Endothelial cell of umbilical vein (primary cell): ENCODE data around the gene TANGO6. TPM values are rescaled to one million over a fixed set of nuclear protein-coding genes. Genes with fewer than 3 reads are reported as not detected.

Source experiments
- BruUV-seq: library from RNA; stranded (reverse); fragments of 400-500 nt; replicated peaks from 2 replicates; lab custom pipeline; 2021; lab: Mats Ljungman, UMichigan
- CTCF ChIA-PET: fragments of 300-600, 350-600 bp; sonication (Branson Sonifier 250); formaldehyde crosslinking; loops from one replicate; lab custom pipeline; 2021; ENCODE audit warnings: antibody characterized with exemption, inconsistent platforms; lab: Charles Lee
- POLR2A ChIA-PET: fragments of 300-600, 350-600 bp; sonication (Branson Sonifier 250); formaldehyde crosslinking; loops from one replicate; lab custom pipeline; 2021; ENCODE audit warnings: antibody characterized with exemption, inconsistent platforms; lab: Charles Lee
- DNase-seq: peaks from one replicate; pipeline ENCODE4 v3.0.0-alpha.2; 2011; ENCODE audit warnings: low read depth, low spot score
- FAIRE-seq: peaks from 2 replicates; lab custom pipeline; 2011; peaks lifted over from hg19 to GRCh38; lab: Jason Lieb, UNC
- H2AFZ ChIP-seq: 2 replicates; pipeline ENCODE4 v1.6.0; 2012; ENCODE audit warnings: low read depth, low read length, control low read depth, inconsistent platforms
- H3K27ac ChIP-seq: 2 replicates; pipeline ENCODE4 v1.5.1; 2011; ENCODE audit warnings: low read depth, mild to moderate bottlenecking, control low read depth, low read length, moderate library complexity; ENCODE audit not compliant: insufficient read depth
- H3K27me3 ChIP-seq, 2 experiments: 2 replicates each; pipeline versions ENCODE4 v1.6.0 to v1.6.1; 2011; ENCODE audit warnings: low read length in 2 of 2, mixed read lengths in 1 of 2; ENCODE audit not compliant: control insufficient read depth in 2 of 2, insufficient read depth in 2 of 2
- H3K36me3 ChIP-seq, 2 experiments: 2 replicates in 1 of 2; 3 replicates in 1 of 2; pipeline ENCODE4 v1.5.1; 2011; ENCODE audit warnings: low read length in 2 of 2, mild to moderate bottlenecking in 1 of 2, moderate library complexity in 1 of 2; ENCODE audit not compliant: control insufficient read depth in 2 of 2, insufficient read depth in 2 of 2; ENCODE audit errors: extremely low read depth in 1 of 2
- H3K4me1 ChIP-seq: 3 replicates; pipeline ENCODE4 v1.5.1; 2011; ENCODE audit warnings: mild to moderate bottlenecking, low read length; ENCODE audit not compliant: control insufficient read depth, insufficient read depth; ENCODE audit errors: extremely low read depth
- H3K4me2 ChIP-seq: 2 replicates; pipeline ENCODE4 v1.6.1; 2011; ENCODE audit warnings: low read length, control low read depth, mixed read lengths; ENCODE audit not compliant: insufficient read depth
- H3K4me3 ChIP-seq, 3 experiments: fragments of 200-600 bp in 1 of 3; sonication (generic), shearing (Covaris generic) in 1 of 3; replicated peaks in 1 of 3; 2 replicates each; pipeline ENCODE4 v1.5.1; 2011 to 2016; ENCODE audit warnings: control low read depth in 3 of 3, low read length in 3 of 3, mild to moderate bottlenecking in 2 of 3, inconsistent platforms in 1 of 3, low read depth in 1 of 3, moderate library complexity in 1 of 3; ENCODE audit not compliant: insufficient read depth in 1 of 3
- H3K79me2 ChIP-seq: 2 replicates; pipeline ENCODE4 v1.6.0; 2012; ENCODE audit warnings: low read length, inconsistent platforms; ENCODE audit not compliant: control insufficient read depth, insufficient read depth
- H3K9ac ChIP-seq: replicated peaks from 2 replicates; pipeline ENCODE3; 2011; ENCODE audit warnings: low read length, control low read depth; ENCODE audit not compliant: insufficient read depth; ENCODE audit errors: extremely low read depth
- H3K9me1 ChIP-seq: replicated peaks from 3 replicates; pipeline ENCODE4 v1.6.0; 2011; ENCODE audit warnings: mild to moderate bottlenecking, low read length; ENCODE audit not compliant: control insufficient read depth, insufficient read depth; ENCODE audit errors: extremely low read depth
- H3K9me3 ChIP-seq: replicated peaks from 2 replicates; pipeline ENCODE4 v1.5.1; 2012; ENCODE audit warnings: low read length, inconsistent platforms; ENCODE audit not compliant: control insufficient read depth, insufficient read depth
- H4K20me1 ChIP-seq: replicated peaks from 2 replicates; pipeline ENCODE3; 2011; ENCODE audit warnings: mild to moderate bottlenecking, low read length; ENCODE audit not compliant: control insufficient read depth, insufficient read depth; ENCODE audit errors: extremely low read depth
- EZH2 ChIP-seq: IDR thresholded peaks from 2 replicates; pipeline ENCODE4 v1.6.1; 2012; ENCODE audit warnings: borderline replicate concordance, low read depth, mild to moderate bottlenecking, moderate library complexity, low read length, inconsistent platforms; ENCODE audit not compliant: severe bottlenecking
- FOS ChIP-seq: IDR thresholded peaks from 2 replicates; pipeline ENCODE4 v1.6.1; 2011; ENCODE audit warnings: mild to moderate bottlenecking, low read length, moderate library complexity, borderline replicate concordance; ENCODE audit not compliant: insufficient read depth
- GATA2 ChIP-seq: IDR thresholded peaks from 2 replicates; pipeline ENCODE4 v1.7.0; 2011; ENCODE audit warnings: low read depth, mild to moderate bottlenecking, moderate library complexity, mixed read lengths, low read length; ENCODE audit not compliant: insufficient read length, insufficient read depth
- JUN ChIP-seq: IDR thresholded peaks from 2 replicates; pipeline ENCODE4 v1.6.1; 2011; ENCODE audit warnings: borderline replicate concordance, low read depth; ENCODE audit not compliant: insufficient read length, insufficient read depth
- MYC ChIP-seq: IDR thresholded peaks from one replicate; pipeline ENCODE4 v1.6.1; 2011; ENCODE audit warnings: mild to moderate bottlenecking, low read depth, low read length
- POLR2A ChIP-seq: IDR thresholded peaks from 2 replicates; pipeline ENCODE4 v1.6.1; 2012; ENCODE audit warnings: low read depth, mild to moderate bottlenecking, control low read depth, low read length
- POLR2AphosphoS5 ChIP-seq: IDR thresholded peaks from 2 replicates; pipeline ENCODE4 v1.6.1; 2012; ENCODE audit warnings: low read depth, mild to moderate bottlenecking, control low read depth, low read length, moderate library complexity; ENCODE audit not compliant: insufficient read depth
- dilution Hi-C: fragments of 300-500 bp; cut with MboI; formaldehyde crosslinking; loops from one replicate; pipeline ENCODE4 v1.15.0; 2019; ENCODE audit warnings: low sequenced_read_pairs; ENCODE audit not compliant: extremely low pct_ligation_motif_present
- intact Hi-C: fragments of 100-400 bp; cut with micrococcal nuclease; formaldehyde crosslinking; loops from one replicate; pipeline ENCODE4 v1.10.0; 2022
- polyA plus RNA-seq, 4 experiments: library from polyadenylated mRNA; depleted of rRNA in 3 of 4; stranded (reverse) in 3 of 4; unstranded in 1 of 4; fragments of >200 nt; gene quantifications; 2 replicates each; pipeline versions ENCODE4 v1.2.1 to v1.2.3, GENCODE V29; 2011 to 2012; ENCODE audit warnings: missing spikeins in 1 of 4
- total RNA-seq: library from RNA; stranded (reverse); gene quantifications from 2 replicates; pipeline ENCODE4 v1.2.3, GENCODE V29; 2021
- TF ChIP-seq, protein P1 (sequence below): IDR thresholded peaks from 2 replicates; pipeline ENCODE4 v1.6.1; 2011; ENCODE audit not compliant: insufficient read depth, insufficient read length
- TF ChIP-seq, protein P2 (sequence below), 2 donors: IDR thresholded peaks; 1 replicate in 1 of 2; 2 replicates in 1 of 2; pipeline ENCODE4 v1.5.1; 2011; ENCODE audit warnings: low read length in 2 of 2, mild to moderate bottlenecking in 2 of 2, moderate library complexity in 2 of 2, control low read depth in 1 of 2, inconsistent platforms in 1 of 2, low read depth in 1 of 2; ENCODE audit not compliant: insufficient read depth in 1 of 2; ENCODE audit errors: extremely low read depth in 1 of 2

Gene TANGO6
- total and polyA plus RNA-seq, 2 donors (not counting 3 experiments of a cell fraction or from before 2014, with no cell fraction given), result 6.7 to 21.2 TPM

DNA sequence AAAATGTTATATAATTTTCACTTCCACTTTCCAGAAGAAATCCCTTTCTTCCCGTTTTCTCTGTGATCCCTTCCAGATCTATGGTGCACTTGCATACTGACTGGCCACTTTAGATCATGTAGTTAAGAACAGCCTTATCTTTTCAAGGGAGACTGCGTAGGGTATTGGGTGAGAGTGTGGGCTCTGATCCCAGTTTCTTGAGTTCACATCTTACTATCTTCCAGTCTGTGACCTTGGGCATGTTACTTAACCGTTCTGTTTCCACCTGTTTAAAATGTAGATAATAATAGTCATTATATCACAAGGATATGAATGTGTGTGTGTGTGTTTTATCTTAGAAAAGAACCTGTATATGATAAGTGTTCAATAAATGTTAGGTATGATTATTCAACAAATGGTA is 83.7 kb downstream of the TANGO6 start:
- no peak for FAIRE-seq
- Histone ChIP-seq H3K4me2 (no peak overlapping the region), H4K20me1 (no peaks in the 10 kb centered on the region), H3K27me3 (no peaks in the 10 kb centered on the region), H3K9ac (no peak overlapping the region), H3K36me3 (peaks cover 0 to 4% of the 10 kb centered on the region in 2 experiments), H3K4me3 (no peak overlapping the region), H2AFZ (no peak overlapping the region), H3K9me1 (no peaks in the 10 kb centered on the region), H3K27ac (no peak overlapping the region), H3K9me3 (no peaks in the 10 kb centered on the region), H3K4me1 (peaks cover 20% of the 10 kb centered on the region), H3K79me2 (no peaks in the 10 kb centered on the region)
- intact Hi-C loops, result no loop called here
- ChIA-PET POLR2A (no interaction called here), CTCF (interaction anchor here (0.6 to 1.5 kb wide), 2 partner anchors 11 to 187 kb away, joined by 3 to 5 read pairs; no protein-coding TSS in a partner anchor)
- TF ChIP-seq, protein P1, sequence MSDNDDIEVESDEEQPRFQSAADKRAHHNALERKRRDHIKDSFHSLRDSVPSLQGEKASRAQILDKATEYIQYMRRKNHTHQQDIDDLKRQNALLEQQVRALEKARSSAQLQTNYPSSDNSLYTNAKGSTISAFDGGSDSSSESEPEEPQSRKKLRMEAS, result no peak
- dilution Hi-C loops, result no loop called here
- DNase-seq, result no peak
- no TSS peak for BruUV-seq

DNA sequence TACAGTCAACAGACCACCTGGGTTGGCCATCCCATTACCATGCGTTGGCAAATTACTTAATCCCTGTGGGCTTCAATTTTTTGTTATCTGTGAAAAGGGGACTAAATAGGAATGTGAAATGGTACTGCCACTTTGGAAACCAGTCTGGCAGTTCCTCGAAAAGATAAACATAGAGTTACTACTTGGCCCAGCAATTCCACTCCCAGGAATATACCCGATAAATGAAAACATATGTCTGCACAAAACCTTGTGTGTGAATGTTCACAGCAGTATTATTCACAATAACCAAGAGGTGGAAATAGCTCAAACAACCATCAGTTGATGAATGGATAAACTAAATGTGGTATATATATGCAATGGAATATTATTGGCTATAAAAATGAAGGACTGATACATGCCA is 87.9 kb downstream of the TANGO6 start:
- Histone ChIP-seq H3K9me3 (no peaks in the 10 kb centered on the region), H3K27ac (no peak overlapping the region), H3K9ac (no peak overlapping the region), H4K20me1 (no peaks in the 10 kb centered on the region), H3K4me1 (peaks cover 13% of the 10 kb centered on the region), H3K79me2 (no peaks in the 10 kb centered on the region), H3K9me1 (no peaks in the 10 kb centered on the region), H3K36me3 (peaks cover 0 to 4% of the 10 kb centered on the region in 2 experiments), H3K27me3 (no peaks in the 10 kb centered on the region), H3K4me2 (no peak overlapping the region), H2AFZ (no peak overlapping the region), H3K4me3 (no peak overlapping the region)
- POLR2A ChIA-PET, result no interaction called here
- dilution Hi-C loops (no loop called here), intact Hi-C loops (no loop called here)
- CTCF ChIA-PET, result interaction anchor here (1.9 to 2.2 kb wide), 3 partner anchors 16 to 182 kb away, joined by 5 to 7 read pairs (median 5); no protein-coding TSS in a partner anchor
- TF ChIP-seq POLR2AphosphoS5, result no peak
- TF ChIP-seq POLR2A, result no peak
- TF ChIP-seq JUN, result no peak
- TF ChIP-seq, protein P1, result no peak
- TF ChIP-seq, protein P2, sequence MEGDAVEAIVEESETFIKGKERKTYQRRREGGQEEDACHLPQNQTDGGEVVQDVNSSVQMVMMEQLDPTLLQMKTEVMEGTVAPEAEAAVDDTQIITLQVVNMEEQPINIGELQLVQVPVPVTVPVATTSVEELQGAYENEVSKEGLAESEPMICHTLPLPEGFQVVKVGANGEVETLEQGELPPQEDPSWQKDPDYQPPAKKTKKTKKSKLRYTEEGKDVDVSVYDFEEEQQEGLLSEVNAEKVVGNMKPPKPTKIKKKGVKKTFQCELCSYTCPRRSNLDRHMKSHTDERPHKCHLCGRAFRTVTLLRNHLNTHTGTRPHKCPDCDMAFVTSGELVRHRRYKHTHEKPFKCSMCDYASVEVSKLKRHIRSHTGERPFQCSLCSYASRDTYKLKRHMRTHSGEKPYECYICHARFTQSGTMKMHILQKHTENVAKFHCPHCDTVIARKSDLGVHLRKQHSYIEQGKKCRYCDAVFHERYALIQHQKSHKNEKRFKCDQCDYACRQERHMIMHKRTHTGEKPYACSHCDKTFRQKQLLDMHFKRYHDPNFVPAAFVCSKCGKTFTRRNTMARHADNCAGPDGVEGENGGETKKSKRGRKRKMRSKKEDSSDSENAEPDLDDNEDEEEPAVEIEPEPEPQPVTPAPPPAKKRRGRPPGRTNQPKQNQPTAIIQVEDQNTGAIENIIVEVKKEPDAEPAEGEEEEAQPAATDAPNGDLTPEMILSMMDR (IDR thresholded peaks at IDR 0.05; ENCODE audit: extremely low read depth in 1 of 2, insufficient read depth in 1 of 2, low read depth in 1 of 2, low read length in 2 of 2), result no peak
- TF ChIP-seq FOS, result no peak
- TF ChIP-seq MYC, result no peak
- no peak for TF ChIP-seq GATA2
- no peak for TF ChIP-seq EZH2
- no peak for DNase-seq
- FAIRE-seq, result no peak
- no TSS peak for BruUV-seq
